Raji (cell line): ENCODE data around the gene HEXB.

ENCODE experiments used
- POLR2A ChIP-seq: IDR thresholded peaks from 2 replicates; pipeline ENCODE4 v1.6.1; 2011; ENCODE audit warnings: low read depth, low read length, control low read depth; ENCODE audit not compliant: insufficient read depth

HEXB gene

DNA sequence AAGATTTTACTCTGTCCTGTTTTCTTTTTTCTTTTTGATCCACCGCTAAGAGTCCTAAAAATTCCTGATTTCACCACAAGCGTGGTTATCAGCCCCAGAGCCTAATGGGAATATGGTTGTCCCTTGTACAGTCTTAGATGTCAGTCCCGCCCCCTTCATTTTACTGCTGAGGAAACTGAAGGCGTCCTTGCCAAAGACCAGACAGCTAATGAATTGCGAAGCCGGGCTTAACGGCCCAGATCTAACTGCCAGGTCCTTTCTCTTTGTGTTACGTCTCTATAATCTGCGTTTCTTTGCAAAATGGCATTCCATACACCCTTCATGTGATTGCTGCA lies 82.5 kb downstream of the HEXB start:
- no peak for TF ChIP-seq POLR2A
